NCI-H345 treated with DMSO at 0.1 percent for 48 hours (cell line): ENCODE results near the gene TMEM109.

Experiments used
- DNase-seq: peaks from one replicate; lab custom pipeline; 2025; ENCODE audit not compliant: unreplicated experiment; lab: John Stamatoyannopoulos, UW

Gene TMEM109, protein sequence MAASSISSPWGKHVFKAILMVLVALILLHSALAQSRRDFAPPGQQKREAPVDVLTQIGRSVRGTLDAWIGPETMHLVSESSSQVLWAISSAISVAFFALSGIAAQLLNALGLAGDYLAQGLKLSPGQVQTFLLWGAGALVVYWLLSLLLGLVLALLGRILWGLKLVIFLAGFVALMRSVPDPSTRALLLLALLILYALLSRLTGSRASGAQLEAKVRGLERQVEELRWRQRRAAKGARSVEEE

DNA sequence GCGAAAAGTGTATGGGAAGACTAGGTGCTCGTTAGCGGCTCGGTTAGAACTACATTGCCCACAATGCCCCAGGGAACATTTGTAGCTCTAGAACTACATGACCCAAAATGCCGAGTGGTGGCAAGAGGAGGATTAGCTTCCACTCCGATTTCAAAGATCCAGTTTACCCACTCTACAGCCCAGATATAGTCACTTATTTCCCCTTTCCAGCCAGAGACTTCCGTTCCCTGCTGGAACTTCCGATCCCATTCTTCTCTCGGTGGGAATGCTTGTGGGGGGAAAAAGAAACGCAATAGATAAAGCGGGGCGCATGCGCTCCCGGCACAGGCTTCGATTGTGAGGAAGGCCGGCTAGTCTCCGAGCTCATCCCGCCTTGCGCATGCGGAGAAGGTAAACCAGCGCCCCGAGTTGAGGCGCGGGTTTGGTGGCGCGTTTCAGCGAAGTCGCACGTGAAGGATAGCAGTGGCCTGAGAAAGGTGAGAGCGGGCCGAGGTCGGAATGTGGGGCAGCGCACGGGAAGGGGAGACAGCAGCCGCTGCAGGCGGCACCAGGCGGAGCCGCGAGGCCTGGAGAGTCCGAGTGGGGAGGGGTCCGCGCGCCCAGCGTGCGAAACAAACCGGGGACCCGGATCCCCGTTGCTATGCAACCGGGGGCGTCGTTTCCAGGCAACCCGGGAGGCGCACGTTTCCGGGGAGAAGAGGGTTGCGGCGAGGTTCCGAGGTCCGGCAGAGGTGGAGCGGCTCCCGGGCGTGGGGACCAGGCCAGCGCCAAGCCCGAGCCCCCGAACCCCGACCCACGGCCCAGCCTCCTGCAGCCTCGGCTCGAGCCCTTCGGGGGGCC is at the start of gene TMEM109:
Gene TMEM109, plus strand, starts transcription at position 366 of the 840 bp plus-strand sequence. CDS start 5,536 bp downstream, outside the sequence.
- peak; percentile 93 for DNase-seq

DNA sequence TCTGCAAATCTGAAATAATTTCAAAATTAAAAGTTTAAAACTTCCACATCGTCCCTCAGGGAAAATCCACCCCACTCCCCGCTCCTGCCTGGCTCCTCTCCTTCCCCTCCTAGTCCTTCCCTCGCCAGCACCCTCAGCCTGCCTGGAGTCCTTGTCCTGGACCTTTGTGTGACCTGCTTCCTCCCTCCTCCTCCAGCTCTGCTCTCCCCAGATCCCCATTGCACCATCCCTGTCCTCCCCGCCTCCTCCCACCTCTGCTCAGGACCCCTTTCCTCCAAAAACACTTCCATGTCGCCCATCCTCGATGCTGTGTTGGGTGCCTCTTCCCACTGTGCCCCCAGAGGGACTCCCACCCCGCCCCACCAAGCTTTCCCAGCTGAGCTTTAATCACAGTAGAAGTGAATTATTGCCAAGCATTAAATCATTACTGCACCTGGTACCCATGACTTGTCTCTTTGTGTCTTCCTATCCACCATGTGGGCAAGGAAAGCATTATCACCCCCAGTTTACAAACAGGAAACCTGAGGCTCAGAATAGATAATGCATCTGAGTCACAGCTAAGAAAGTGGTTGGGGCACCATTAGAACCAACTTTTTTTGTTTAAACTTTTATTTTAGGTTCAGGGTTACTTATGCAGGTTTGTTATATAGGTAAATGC is 49.0 kb upstream of the TMEM109 start:
- no peak for DNase-seq

- DNase-seq = no peak
These were observed 46.8 kb upstream of the TMEM109 start, which contains the start of gene ZP1 for GRCh38 chr11:60866911-60867870. Gene ZP1 (plus strand): TSS chr11:60867542. CDS start chr11:60867562, 20 bp downstream.

DNA sequence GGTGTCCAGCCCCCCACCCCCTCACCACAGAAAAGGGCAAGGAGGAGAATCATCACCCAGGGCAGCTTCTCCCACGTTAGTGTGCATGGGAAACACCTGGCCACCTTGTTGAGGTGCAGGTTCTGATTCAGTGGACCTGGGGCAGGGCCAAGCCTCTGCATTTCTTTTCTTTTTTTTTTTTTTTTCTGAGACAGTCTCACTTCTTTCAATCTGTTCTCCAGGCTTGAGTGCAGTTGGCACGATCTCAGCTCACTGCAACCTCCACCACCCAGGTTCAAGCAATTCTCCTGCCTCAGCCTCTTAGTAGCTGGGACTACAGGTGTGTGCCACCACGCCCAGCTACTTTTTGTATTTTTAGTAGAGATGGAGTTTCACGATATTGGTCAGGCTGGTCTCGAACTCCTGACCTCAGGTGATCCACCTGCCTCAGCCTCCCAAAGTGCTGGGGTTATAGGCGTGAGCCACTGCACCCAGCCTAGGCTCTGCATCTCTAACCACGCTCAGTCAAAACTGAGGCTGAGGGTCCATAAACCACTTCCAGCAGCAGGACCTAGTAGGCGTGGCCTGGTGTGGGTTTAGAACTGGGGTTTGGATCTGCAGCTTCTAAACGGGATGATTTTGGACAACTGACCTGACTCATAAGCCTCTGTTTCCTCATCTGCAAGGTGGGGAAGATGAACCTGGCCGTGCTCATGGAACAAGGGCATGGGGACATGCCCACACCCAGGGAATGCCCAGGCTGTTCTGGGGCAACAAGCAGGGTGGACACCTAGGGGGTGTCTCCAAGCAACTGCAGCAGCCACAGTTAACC is 45.9 kb upstream of the TMEM109 start:
- no peak for DNase-seq

DNA sequence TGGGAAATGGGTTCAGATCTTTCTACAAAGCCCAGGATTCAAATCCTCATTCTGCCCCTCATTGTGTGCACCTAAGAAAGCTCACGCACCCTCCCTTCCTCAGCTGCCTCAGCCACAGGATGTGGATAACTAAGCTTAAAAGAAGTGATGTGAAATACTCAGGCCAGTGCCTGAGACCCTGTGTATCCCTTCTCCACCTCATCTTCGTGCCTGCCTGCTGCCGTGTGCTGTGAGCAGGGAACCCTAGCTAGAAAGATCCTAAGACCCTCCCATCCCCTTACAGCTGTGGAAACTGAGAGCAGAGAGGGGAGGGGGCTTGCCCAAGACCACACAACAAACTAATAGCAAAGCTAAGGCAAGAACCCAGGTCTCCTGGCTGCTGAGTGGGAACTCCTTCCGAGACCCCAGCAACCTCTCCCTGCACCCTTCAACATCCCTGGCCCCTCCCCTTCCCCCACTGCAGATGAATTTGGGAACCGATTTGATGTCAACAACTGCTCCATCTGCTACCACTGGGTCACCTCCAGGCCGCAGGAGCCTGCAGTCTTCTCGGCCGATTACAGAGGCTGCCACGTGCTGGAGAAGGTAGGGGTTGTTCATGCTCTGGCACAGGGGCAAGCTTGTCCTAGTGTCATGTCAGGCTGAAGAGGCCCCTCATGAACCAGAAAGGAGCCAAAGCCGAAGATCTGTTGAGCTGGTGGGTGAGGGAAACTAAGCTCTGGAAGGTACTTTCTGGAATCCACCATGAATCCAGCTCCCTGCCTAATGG is 45.1 kb upstream of the TMEM109 start:
- DNase-seq = no peak

- DNase-seq = no peak
These were observed 44.5 kb upstream of the TMEM109 start for GRCh38 chr11:60869451-60869825.

DNA sequence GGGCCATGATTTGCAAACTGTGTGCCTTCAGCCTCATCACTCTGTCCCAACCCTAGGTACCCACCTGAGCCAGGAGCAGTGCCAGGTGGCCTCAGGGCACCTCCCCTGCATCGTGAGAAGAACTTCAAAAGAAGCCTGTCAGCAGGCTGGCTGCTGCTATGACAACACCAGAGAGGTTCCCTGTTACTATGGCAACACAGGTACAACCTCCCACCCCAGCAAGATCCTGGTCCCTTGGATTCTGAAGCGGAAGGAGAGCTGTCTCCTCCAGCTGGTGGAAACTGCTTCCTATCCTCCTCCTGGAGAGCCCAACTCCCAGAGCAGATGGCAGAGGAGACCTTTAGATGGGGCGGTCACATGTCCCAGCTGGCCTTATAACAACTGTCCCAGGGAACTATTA is 43.7 kb upstream of the TMEM109 start:
- no peak for DNase-seq

- DNase-seq = no peak
These were observed 43.1 kb upstream of the TMEM109 start for GRCh38 chr11:60870733-60871377.

DNA sequence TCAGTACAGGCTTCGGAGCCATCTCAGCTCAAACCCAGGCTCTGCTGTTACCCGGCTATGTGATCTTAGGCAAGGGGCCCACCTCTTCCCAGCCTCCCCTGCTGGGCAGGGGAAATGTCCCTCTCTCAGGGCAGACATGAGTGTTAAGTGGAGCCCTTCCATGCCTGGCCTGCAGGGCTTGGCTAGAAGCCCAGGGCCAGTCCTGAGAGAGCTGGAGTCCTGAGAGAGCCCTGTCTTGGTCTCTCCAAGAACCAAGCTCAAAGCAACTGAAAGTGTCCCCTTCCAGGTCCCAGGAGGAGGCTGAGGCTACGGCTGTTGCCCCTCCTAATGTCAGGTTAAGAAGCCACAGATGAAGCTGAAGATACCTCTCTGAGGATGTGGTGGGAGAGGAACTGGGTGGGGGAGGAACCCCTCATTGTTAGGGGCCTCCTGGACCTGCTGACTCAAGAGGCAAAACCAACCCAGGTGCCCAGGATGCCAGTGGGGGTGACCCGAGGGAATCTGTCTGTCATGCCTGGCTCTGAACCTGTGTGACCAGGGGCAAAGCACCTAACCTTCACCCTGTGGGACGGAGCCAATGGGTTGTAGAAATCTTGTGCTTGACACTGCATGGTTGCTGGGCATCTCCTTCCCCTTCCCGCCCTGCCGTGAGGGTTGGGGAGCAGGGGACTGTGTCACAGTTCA is 42.4 kb upstream of the TMEM109 start:
- no peak for DNase-seq

GRCh38 chr11:60872124-60872960 is 41.6 kb upstream of the TMEM109 start:
- DNase-seq = no peak

DNA sequence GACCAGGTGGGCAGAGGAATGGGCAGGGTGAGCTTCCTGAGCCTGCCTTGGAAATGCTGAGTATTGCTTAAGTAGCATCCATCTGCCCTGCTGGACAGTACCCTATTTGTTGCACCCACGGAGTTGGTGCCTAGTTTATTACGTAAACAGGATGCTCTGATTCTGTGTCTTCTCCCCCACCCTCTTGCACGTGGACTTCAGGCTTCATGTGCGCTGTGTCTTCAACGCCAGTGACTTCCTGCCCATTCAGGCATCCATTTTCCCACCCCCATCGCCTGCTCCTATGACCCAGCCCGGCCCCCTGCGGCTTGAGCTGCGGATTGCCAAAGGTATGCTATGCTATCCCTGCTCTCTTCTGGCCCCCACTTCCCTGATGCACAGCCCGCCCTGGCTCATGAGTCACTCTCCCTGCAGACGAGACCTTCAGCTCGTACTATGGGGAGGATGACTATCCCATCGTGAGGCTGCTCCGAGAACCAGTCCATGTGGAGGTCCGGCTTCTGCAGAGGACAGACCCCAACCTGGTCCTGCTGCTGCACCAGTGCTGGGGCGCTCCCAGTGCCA is 40.9 kb upstream of the TMEM109 start:
- DNase-seq = no peak

- DNase-seq = no peak
These were observed 40.4 kb upstream of the TMEM109 start for GRCh38 chr11:60873533-60873932.

DNA sequence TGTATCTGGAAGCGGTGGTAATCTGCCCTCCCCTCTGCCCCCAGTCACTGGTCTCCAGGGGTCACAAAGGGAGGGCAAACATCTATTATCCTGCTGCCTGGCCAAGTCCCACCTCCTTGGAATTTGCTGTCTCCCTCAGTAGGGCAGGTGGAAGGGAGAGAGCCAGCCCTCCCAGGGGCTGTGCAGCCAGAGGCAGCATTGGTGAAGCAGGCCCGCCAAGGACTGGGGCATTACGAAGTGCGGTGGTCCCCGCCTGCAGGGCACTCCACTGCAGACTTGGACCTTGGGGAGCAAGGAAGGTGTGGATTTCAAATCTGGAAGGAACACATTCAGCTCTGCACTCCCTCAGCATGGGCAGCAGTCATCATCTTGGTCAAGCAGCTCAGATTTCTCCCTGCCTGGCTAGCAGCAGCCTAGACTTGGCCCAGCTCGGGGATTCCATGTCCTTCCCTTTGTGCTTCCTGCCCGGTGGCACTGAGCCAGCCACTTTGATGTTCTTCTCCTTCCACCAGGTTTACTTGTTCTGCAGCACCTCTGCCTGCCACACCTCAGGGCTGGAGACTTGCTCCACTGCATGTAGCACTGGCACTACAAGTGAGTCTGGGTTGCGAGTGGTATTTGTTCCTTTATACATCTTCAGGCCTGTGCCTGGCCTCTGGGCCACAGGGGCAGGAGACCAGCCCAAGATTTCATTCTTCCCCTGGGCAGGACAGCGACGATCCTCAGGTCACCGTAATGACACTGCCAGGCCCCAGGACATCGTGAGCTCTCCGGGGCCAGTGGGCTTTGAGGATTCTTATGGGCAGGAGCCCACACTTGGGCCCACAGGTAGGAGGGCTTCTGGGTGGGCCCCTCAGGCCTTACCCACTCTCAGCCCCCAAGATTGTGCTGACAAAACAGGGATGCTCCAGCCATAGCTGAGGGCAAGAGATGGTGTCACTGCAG is 39.3 kb upstream of the TMEM109 start:
- no peak for DNase-seq

DNA sequence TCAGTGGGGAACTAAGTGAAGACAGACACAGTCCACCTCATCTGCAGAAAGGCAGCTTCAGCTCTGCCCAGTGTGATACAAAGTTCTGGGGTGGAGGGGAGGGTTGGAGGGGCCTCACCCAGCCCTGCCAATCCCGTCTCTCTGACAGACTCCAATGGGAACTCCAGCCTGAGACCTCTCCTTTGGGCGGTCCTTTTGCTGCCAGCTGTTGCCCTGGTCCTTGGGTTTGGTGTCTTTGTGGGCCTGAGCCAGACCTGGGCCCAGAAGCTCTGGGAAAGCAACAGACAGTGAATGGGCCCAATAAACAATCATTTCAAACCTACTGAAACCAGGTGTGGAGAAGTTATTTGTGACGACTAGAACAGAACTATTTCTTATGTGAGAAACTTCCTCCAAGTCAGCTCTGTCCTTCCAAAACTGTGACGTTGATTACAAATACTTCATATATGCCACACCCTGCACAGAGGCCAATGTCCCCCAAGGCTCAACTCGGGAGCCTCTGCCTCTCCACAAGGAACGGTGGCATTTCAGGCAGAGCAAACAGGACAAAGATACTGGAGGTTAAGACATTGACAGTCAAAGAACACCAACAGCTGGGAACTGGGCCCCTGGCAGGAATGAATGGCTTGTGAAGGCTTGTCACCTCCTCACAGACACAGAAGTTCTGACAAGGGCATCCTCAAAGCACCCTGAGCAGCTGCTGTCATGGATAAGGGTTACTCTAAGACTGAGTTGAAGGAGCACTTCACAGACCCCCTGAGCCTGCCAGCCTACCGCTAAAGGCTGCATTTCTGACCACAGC is 38.4 kb upstream of the TMEM109 start:
- no peak for DNase-seq

- DNase-seq = no peak
These were observed 37.8 kb upstream of the TMEM109 start for GRCh38 chr11:60876168-60876485.
